Left colon (tissue), 2 donors: ENCODE measurements around the gene TP53I3. TPM values are rescaled to one million over a fixed set of nuclear protein-coding genes. Genes with fewer than 3 reads are reported as not detected.
"Not testable (repeated sequence)": the region's sequence is repeated elsewhere in the genome, so short reads cannot be mapped to it uniquely, and the experiment has no call there.

Source experiments
- ATAC-seq: fragments of 200-7000 bp; cut with Tn5 transposase; one replicate; pipeline ENCODE4 v1.9.1; 2020; ENCODE audit warnings: mild to moderate bottlenecking, moderate library complexity
- DNase-seq, 2 donors: peaks; one replicate each; pipeline ENCODE4 v3.0.0-alpha.2; 2020
- intact Hi-C, 2 donors: fragments of 100-400 bp; cut with DNase I in 1 of 2; cut with micrococcal nuclease in 1 of 2; formaldehyde crosslinking; loops; one replicate each; pipeline versions ENCODE4 v1.11.2 to v1.14.0; 2022; cut with DNase I, micrococcal nuclease
- total RNA-seq, 2 donors: library from RNA; stranded (reverse); fragmentation: NEBNext Ultra II Directional; extraction: Animal tissue kit (Norgen Biotek cat#: 25700); gene quantifications; one replicate each; pipeline ENCODE4 v1.2.1, GENCODE V29; 2021
- donor health status: DM: no; HTN: no; CAD: no.
- donor health status: DM: yes; HTN: yes; CAD: no.

TP53I3 gene
- total RNA-seq, 2 donors from 2014 or later = 91.7 to 109 TPM

DNA sequence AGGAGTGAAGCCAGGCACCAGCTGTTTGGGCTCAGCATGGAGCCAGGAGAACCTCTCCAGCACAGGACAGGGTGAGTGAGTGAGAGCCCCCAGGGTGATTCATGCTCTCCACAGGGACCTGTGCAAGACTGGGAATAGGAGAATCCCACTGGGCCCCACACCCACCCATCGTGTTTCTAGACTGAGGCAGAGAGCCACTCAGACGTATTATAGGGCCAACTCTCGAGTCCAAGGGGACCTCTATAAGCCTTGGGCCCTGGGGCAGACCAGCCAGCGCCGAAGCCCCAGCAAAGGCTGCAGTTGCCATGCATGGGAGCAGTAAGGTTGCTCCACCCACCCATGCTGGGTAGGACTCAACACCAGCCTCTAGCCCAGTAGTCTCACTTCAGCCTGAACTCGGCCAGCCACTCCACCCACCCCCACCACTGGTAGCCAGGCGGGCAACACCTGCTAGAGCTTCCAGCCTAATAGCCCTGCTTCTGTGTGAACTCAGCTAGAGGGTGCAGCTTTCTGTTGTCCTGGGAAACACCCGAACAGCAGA, 19.5 kb upstream of the TP53I3 start:
- intact Hi-C loops = no loop called here
- no peak for DNase-seq
- ATAC-seq = no peak

DNA sequence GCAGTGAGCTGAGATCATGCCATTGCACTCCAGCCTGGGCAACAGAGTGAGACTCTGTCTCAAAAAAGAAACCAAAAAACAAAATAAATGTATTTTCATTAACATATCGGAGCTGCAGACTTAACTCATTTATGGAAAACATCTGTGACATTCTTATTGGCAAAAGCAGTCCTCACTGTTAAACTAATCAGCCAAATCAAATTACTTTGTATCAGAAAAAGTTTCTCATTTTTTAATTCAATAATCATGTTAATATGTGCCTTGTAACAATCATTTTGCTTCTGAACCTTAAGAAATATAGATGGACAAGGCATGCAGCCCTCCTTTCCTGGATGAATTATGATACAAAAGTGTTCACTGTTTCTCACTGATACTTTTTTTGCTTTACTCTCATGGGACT, 18.0 kb upstream of the TP53I3 start:
- intact Hi-C loops = no loop called here
- ATAC-seq = no peak

DNA sequence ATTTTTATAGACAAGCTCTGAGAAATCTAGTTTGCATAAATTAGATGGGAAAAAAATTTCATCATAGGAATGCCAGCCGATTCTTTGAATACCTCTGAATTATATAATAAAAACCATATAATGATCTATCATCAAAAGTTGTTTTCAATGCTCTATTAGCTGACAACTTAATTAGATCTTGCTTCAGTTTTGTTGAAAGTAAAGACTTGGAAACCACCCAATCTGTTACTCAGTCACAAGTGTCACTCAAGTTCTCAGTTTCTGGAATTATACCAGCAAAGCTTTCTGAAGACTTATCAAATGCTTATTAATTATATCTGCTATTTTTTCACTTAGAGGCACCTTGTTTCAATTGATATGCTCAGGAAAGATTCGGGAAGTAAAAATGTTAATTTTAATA, 17.4 kb upstream of the TP53I3 start:
- intact Hi-C loops = no loop called here
- ATAC-seq = no peak
- no peak for DNase-seq

More for the DNA sequence above, 18.0 kb upstream of the TP53I3 start:
- DNase-seq = no peak

DNA sequence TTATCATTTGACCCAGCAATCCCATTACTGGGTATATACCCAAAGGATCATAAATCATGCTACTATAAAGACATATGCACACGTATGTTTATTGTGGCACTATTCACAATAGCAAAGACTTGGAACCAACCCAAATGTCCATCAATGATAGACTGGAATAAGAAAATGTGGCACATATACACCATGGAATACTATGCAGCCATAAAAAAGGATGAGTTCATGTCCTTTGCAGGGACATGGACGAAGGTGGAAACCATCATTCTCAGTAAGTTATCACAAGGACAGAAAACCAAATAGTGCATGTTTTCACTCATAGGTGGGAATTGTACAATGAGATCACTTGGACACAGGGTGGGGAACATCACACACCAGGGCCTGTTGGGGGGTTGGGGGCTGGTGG, 16.1 kb upstream of the TP53I3 start:
- DNase-seq, ATAC-seq, intact Hi-C loops: not testable (repeated sequence)

DNA sequence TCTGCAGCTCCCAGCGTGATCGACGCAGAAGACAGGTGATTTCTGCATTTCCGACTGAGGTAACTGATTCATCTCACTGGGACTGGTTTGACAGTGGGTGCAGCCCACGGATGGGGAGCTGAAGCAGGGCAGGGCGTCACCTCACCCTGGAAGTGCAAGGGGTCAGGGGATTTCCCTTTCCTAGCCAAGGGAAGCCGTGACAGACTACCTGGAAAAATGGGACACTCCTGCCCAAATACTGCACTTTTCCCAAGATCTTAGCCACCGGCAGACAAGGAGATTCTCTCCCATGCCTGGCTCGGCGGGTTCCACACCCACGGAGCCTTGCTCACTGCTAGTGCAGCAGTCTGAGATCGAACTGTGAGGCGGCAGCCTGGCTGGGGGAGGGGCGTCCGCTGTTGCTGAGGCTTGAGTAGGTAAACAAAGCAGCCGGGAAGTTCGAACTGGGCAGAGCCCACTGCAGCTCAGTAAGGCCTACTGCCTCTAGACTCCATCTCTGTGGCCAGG, 10.6 kb upstream of the TP53I3 start:
- ATAC-seq, DNase-seq, intact Hi-C loops: not testable (repeated sequence)

DNA sequence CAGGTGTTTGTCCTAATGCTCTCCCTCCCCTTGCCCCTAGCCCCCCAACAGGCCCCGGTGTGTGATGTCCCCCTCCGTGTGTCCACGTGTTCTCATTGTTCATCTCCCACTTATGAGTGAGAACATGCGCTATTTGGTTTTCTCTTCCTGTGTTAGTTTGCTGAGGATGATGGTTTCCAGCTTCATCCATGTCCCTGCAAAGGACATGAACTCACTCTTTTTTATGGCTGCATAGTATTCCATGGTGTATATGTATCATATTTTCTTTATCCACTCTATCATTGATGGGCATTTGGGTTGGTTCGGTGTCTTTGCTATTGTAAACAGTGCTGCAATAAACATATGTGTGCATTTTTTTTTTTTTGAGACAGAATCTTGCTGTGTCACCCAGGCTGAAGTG, 8.6 kb upstream of the TP53I3 start:
- ATAC-seq, intact Hi-C loops, DNase-seq: not testable (repeated sequence)

DNA sequence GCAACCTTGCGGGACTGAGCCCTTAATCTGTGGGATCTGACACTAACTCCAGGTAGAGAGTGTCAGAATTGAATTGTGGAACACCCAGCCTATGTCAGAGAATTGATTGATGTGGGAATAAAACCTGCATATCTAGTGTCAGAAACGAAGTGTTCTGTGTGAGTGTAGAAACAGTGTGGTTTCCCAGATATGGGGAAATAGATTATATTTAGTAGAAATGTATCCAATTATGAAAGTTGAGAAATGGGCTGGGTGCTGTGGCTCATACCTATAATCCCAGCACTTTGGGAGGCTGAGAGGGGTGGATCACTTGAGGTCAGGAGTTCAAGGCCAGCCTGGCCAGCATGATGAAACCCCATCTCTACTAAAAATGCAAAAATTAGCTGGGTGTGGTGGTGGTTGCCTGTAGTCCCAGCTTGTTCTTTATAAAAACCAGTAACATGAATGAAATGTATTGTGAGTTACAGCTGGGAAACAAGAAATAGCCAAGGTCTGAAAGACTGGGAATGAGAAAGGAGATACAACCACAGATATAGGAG, 4.3 kb upstream of the TP53I3 start:
- no peak for DNase-seq
- intact Hi-C loops = loop anchor here in 1 of 2 donors (10.0 kb wide), 2 partner anchors 164 to 264 kb away; partner anchors contain the start of gene ATAD2B
- ATAC-seq = no peak

DNA sequence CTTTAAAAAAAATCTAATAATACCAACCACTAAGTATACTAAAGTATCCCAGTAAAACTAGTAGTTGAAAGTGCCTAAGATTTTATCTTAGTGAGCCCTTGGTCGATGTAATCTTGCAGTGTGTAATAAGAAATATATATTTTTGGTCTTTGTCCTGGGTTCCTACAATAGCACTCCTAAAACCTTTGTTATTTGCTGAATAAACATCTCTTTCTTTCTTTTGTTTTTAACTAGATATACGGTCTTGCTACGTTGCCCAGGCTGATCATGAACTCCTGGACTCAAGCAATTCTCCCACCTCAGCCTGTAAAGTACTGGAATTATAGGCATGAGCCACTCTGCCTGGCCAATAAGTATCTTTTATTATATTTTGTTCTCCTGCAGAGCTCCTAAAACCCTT, 2.4 kb upstream of the TP53I3 start:
- no peak for ATAC-seq
- intact Hi-C loops = loop anchor here in 1 of 2 donors (10.0 kb wide), 2 partner anchors 162 to 262 kb away; partner anchors contain the start of gene ATAD2B

DNA sequence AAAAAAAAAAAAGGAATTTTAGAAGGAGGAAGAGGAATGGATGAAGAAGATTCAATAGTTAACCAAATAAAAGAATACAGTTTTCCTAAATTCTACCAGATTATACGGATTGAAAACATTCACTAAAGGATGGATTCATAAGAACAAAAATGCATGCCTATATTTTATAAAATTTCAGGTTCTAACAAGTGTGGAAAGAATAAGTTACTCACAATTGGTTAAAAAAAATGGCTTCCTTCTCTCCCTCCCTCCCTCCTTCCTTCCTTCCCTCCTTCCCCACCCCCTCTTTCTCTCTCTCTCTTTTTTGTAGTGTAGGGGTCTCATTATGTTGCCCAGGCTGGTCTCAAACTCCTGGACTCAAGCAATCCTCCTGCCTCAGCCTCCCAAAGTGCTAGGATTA, 1.6 kb upstream of the TP53I3 start:
- DNase-seq = no peak
- ATAC-seq = no peak
- intact Hi-C loops = loop anchor here in 1 of 2 donors (10.0 kb wide), 2 partner anchors 161 to 261 kb away; partner anchors contain the start of gene ATAD2B

More for the DNA sequence above, 2.4 kb upstream of the TP53I3 start:
- DNase-seq = no peak

DNA sequence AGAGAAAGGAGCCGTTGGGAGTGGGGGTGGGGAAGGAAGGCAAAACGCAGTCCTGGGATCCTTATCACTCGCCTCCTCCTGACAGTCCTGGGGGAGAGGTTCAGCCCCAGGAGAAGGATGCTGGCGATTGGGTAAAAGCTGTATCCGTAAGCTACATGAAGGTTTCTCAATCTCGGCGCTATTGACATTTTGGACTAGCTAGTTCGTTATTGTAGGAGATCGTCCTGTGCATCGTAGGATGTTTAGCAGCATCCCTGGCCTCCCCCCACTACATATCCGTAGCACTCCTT, 511 bp upstream of the TP53I3 start:
- intact Hi-C loops = loop anchor here in 1 of 2 donors (10.0 kb wide), 2 partner anchors 160 to 260 kb away; partner anchors contain the start of gene ATAD2B
- ATAC-seq (no peak), DNase-seq (no peak)

DNA sequence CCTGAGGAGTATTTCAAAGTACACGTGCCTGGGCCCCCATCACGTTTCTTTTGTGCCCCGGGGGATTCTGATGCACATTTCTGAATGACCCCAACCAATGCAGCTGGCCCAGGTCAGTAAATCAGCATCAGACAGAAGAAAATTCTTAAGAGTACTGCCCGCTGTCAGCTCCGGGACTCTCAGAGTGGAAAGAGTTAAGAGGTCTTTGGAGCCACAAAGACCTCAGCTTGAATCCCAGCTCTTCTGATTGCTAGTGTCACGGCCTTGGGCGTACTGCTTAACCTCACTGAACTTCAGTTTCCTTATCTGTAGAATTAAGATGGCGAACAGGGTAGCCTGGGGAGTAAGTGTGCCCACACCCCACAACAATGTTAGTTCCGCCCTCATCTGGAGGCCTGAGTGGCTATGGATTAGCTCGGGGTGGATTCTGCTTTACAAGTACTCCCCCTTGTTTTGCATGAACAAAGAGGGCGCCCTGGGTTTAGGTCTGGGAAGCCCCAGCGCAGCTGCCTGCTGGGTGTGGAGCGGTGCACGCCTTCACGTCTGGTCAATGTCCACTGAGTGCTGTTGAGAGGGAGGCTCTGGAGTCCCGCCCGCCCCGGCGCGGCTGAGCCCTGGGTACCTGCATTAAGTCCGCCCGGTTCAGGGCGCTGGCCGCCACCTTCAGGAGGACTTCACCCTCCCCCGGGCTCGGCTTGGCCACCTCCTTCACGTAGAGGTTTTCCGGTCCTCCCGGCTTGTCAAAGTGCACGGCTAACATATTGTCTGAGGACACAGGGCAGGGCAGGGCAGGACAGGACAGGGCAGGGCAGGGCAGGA, 858 bp downstream of the TP53I3 start:
- ATAC-seq = peak; percentile 84

DNA sequence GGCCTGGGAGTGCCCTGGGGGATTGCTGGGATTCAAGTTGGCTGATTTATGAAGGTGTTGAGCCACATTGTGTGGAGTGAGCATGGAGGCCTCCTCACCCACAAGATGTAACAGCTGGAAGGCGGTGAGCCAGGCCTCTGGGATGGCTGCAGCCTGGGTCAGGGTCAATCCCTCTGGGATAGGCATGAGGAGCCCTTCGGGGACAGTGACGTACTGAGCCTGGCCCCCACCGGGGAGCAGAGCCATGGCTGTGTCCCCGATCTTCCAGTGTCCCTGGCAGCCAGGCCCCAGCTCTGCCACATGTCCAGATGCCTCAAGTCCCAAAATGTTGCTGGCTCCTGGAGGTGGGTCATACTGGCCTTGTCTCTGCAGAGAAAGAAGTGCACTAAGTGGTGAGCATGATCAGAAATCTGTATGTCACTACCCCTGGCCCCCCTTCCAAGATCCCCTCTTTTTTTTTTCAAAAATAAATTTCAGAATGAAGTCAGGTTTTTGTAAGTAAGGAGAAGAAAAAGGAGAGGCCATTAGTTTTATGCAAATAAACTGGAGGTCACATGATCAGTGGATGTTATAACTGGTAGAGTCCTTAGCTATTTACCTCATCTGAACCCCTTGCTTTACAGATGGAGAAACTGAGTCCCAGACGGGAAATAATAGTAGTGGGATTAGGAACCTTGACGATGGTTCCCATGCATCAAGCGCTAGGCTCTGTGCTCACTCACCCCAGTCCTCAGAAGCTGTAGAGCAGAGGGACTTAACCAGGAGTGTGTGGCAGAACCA, 1.7 kb downstream of the TP53I3 start:
- DNase-seq = no peak
- intact Hi-C loops = loop anchor here in 1 of 2 donors (10.0 kb wide), 2 partner anchors 158 to 258 kb away; partner anchors contain the start of gene ATAD2B

More for the DNA sequence above, 858 bp downstream of the TP53I3 start:
- peak; percentile 91 to 96 for DNase-seq
- intact Hi-C loops = loop anchor here in 1 of 2 donors (10.0 kb wide), 2 partner anchors 159 to 259 kb away; partner anchors contain the start of gene ATAD2B

DNA sequence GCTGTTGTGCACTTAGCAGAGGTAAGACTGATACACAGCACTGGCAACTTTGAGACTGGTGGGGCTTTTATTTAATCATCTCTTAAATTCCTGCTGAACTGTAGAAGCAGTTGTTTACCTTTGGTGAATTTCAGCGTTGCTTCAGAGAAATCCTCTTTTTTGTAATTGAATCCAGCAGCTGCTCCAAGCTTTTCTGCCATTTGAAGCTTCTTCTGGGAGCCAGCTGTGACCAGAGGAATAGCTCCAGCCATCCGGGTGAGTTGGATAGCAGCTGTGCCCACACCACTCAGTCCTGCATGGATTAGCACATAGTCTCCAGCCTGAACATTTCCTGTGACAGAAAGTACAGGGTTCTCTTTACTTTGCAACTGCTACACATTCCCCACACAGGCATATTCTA, 3.9 kb downstream of the TP53I3 start:
- DNase-seq (no peak), ATAC-seq (no peak)
- intact Hi-C loops = loop anchor here in 1 of 2 donors (10.0 kb wide), 2 partner anchors 156 to 256 kb away; partner anchors contain the start of gene ATAD2B

More for the DNA sequence above, 1.7 kb downstream of the TP53I3 start:
- no peak for ATAC-seq

DNA sequence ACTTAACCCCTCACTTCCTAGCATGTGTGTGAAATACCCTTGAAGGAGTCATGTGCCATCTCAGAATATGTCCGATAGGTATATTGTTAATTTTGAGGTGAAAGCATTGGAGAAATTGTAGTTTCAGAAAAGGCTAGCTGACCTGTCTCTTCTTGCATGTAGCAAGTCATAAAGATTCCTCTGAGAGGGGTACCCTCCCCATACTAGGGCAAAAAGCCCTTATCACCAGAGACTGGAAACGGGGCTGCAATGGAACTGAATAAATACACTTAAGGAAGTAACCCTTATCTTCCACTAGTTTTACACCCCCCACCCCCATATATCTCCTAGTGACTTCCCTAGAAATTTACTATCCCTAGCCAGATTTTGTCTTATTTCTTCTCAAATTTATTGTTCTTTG, 6.8 kb downstream of the TP53I3 start:
- intact Hi-C loops = no loop called here
- DNase-seq = no peak

DNA sequence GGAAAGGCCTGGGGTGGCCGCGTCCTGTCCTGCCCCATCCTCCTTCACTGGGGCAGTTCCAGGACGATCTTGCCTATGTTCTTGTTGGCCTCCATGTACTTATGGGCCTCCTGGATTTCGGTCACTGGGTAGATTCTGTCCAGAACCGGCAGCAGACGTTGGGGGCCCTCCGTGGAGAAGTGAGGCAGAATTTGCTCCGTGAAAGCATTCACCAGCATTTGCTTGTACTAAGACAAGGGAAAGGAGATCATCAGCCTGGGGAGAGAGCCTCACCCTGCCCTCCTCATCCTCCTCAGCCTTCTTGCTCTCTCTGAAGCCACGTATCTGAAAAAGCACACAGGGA, 7.1 kb downstream of the TP53I3 start:
- intact Hi-C loops = no loop called here
- ATAC-seq = no peak
- DNase-seq = no peak

More for the DNA sequence above, 6.8 kb downstream of the TP53I3 start:
- no peak for ATAC-seq

DNA sequence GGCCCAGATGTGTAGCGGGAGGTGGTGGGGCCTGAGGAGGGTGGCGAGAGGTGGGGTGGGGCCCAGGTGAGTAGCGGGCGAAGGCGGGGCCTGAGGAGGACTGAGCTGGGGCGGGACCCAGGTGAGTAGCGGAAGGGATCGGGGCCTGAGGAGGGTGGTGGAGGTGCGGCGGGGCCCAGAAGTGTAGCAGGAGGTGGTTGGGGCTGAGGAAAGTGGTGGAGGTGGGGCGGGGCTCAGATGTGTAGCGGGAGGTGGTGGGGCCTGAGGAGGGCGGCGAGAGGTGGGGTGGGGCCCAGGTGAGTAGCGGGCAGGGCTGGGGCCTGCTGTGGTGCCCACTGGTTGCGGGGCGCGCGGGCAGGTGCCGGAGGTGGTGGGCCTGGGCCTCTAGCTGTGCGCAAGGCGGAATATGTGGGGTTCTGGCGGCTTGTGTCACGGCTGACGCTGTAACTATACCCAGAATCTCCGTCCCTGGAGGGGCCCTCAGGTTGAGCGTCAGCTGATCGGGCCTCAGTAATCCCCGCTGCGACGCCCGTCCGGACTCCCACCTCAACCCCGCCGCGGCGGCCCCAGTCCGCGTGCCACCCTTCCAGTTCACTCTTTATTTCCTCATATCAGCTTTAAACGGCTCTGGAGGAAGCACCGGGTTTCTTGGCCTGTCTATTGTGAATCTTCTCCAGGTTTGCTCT, 7.6 kb downstream of the TP53I3 start:
- ATAC-seq (peak; percentile 17), DNase-seq (no peak)
- intact Hi-C loops = no loop called here

DNA sequence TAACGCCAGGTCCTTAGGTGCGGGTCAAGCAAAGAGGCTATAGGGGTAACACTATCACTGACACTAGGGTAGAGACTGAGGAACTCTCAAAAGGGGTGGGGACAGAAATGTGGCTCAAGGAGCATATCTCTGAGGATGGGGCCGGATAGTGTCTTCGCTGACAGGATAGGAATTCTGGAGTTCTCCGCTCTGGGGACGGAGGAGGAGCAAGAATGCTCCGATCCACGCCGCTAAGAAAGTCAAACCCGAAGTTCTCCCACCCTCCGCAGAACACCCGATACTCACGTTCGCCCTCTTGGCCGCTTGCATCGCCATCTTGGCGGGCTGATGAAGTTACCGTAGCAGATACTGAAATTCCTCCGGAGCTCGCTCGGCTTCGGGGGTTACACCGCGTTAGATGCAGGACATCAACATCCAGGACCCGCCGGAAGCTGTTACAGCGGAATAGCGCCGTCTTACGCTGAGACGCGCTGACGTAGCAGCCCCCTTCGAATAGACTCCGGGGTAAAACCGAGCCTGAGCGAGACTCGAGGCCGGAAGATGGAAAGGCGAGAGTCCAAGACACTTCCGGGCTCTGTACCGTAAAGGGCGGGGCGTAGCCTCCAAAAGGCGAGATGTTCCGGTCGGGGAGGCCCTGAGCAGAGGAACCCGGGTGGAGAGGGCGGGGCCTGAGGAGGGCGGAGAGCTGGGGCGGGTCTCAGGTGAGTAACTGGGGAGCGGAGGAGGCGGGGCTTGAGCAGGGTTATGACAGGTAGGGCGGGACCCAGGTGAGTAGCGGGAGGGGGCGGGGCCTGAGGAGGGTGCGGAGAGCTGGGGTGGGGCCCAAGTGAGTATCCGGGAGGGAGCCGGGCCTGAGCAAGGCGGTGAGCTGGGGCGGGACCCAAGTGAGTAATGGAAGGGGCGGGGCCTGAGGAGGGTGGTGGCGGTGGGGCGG, 8.5 kb downstream of the TP53I3 start, which contains the start of gene SF3B6:
TSS of gene SF3B6 (minus strand) at position 412 of the 934 bp plus-strand sequence. CDS start at position 315, 97 bp downstream.
- intact Hi-C loops = no loop called here
- peak; percentile 100 for DNase-seq
- ATAC-seq = peak; percentile 81
